Activated T-cell treated with anti-CD3 and anti-CD28 coated beads for 1 hour (primary cell): Measurements from ENCODE around the gene H1-8.
"Not testable (repeated sequence)": the region's sequence is repeated elsewhere in the genome, so short reads cannot be mapped to it uniquely, and the experiment has no call there.

Source experiments
- DNase-seq: peaks from one replicate; pipeline ENCODE4 v3.0.0-alpha.2; 2020; ENCODE audit warnings: low read depth

The H1-8 gene, protein sequence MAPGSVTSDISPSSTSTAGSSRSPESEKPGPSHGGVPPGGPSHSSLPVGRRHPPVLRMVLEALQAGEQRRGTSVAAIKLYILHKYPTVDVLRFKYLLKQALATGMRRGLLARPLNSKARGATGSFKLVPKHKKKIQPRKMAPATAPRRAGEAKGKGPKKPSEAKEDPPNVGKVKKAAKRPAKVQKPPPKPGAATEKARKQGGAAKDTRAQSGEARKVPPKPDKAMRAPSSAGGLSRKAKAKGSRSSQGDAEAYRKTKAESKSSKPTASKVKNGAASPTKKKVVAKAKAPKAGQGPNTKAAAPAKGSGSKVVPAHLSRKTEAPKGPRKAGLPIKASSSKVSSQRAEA

DNA sequence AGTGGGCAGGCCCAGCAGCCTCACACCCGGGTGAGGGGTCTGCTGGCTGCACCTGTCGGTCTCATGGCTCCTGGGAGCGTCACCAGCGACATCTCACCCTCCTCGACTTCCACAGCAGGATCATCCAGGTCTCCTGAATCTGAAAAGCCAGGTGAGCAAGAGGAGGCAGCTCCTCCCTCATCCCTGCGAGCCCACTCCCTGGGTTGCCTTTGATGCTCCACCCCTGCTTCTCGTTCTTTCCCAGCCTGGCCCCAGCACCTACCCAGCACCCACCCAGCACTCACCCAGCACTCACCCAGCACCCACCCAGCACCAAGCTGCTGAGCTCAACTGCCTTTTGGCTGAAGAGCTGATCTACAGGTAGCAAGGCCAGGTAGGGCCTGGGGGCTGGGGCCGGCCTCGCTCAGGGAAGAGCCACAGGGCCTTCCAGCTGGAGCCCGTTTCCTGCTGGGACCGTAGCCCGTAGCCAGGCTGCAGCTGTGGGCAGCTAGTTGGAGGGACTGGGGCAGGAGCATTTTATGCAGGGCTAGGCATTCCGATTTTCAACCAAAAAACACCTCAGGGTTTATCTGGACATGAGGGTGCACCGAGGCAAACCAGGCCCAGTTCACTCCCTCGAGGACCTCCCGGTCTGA, at the start of gene H1-8:
Gene H1-8 (plus strand): TSS at position 20 of the 635 bp plus-strand sequence. CDS start 44 bp downstream, at position 64.
- no peak for DNase-seq

DNA sequence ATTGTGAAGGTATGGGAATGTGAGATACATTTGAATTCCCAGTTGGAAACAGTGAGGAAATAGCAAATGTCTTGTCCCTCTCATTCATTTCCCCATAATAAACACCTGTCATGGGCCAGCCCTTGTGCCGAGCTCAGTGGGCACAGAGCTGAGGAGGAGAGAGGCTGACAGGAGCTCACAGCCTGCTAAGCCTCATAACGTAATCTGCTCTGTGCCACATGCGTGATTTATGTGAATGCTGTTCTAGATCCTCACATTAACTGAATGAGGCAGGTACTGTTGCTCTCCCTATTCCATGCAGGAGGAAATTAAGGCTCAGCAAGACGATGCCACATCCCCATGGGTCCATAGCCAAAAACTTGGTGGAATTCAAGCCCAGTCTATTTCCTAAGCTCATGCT, 49.8 kb upstream of the H1-8 start:
- no peak for DNase-seq

DNA sequence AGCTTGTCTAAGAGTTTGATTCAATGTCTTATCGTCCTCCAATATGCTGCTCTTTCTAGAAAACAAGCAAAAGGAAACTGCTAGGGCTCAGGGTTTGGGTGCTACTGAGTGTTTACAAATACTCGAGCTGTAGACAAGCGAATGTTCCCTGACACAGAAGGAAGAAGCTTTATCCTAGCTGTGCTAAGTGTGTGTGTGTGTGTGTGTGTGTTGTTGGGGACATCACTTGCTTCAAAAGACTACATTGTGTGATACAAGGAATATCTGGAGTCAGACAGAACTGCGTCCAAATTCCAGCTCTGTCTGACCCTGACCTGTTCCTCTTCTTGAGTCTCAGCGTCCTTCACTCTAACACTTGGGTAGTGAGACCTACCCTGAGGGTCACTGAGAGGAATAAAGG, 48.5 kb upstream of the H1-8 start:
- not testable (repeated sequence) for DNase-seq

DNA sequence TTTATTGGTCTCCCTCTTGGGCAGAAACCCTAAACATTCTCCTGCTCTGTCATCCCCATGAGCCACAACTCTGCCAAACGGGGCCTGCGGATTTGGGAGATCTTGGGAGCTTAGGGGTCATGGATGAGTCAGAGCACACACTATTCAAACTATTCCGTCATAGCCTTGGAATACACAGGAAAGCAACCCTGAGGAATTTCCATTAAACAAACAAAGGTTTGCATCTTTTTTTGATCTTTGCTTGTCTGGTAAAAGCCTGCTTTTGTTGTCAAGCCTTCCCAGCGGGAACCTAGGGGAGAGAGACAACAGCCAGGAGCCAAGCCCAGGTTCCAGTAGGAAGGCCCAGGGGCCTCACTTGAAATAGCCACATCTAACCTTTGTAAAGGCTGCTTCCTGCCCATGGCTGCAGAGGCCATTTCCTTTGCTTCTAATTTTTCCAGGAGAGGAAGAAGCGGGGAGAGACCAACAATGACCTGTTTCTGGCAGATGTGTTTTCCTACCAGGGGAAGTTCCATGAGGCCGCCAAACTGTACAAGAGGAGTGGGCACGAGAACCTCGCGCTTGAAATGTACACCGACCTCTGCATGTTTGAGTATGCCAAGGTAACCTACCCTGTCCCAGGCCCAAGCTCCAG, 47.9 kb upstream of the H1-8 start:
- DNase-seq, result not testable (repeated sequence)

DNA sequence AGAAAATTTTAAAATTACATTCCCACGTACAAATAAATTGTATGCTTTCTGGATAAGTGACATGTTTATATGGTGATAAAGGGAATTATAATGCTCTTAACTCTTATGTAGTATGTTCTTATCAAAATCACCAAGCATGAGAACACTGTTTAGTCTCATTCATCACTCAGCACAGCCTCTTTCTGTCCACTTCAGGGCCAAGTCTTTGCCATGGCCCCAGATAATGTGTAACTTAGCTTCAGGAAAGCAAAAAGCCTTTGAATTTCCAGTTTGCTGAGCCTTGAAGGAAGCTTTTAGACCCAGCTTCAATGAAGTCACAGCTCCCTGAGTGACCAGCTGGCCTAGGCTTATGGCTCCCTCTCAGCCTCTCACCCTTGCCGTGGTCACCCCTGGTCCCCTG, 45.1 kb upstream of the H1-8 start:
- DNase-seq, result not testable (repeated sequence)

DNA sequence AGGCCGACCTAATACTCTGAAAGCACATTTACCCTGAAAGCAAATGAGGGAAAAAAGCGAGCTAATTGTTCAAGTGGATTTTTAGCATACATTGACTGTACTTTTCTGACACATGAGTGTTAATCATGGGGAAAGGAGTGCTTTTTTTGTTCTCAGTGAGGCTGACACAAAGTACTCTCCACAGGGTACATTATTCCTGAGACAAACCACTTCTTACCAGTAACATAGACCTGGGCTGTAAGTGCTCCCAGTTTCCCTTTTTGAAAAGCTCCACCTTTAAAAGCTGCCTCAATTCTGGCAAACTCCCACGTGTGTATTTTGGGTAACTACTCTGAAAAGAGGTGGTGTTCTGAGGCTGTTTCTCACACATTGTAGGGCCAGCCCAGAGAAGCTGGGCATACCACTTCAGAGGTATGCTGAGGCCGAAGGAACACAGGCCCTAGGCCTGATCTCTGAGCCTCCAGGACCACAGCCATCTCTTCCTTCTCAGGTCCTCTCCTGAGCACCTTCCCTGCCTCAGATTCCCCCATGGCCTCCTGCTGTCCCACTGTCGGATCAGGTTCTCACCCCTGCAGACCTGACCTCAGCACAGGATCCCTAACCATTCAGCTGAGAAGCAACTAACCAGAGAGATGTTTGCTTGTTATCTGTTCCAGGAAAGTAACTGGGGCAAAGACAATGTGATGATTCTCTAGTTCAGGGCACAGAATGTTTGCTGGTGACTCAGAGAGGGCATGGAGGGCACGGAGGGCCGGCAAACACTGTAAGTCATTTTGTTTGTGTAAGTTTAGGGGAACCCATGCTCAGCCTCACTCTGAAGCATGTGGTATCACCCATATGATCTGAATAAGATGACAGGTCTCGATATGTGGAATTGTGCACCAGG, 44.1 kb upstream of the H1-8 start:
- not testable (repeated sequence) for DNase-seq

DNA sequence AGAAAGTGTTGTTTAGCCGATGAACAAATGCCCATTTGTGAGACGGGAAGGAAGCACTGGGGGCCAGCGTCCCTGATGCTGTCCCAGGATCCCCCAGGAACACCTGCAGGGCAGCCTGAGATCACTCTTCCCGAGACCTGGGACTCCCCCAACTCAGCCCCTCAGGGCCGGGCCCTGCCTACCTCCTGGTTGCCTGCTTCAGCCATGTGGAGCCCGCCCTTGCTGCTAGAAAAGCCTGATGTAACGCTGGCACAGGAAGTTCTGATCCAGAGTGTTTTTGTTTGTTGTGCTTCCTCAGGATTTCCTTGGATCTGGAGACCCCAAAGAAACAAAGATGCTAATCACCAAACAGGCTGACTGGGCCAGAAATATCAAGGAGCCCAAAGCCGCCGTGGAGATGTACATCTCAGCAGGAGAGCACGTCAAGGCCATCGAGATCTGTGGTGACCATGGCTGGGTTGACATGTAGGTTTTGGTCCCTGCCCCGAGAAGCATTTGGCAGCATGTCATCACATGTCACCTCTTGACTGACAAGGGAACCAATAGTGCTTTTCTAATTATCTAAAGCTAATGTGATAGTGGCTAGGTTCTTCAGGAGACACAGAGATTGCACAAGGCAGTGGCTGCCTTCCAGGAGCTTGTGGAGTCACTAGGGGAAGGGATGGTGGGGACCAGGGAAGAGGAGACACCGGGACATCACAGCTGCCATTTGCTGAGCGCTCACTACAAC, 43.2 kb upstream of the H1-8 start:
- not testable (repeated sequence) for DNase-seq

DNA sequence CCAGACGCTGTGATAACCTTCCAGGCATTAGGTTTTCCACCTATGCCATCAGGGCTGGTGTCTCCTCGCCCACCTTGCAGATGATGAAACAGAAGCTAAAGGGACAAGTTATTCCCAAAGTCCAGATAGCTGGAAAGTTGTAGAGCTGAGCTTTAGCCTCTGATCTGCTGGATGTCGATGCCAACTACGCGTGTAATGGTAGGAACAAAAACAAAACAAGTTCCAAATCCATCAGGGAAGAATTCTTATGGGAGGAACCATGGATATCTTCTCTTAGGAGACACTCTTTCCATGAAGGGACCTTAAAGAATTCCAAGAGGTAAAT, 42.7 kb upstream of the H1-8 start:
- DNase-seq, result no peak

DNA sequence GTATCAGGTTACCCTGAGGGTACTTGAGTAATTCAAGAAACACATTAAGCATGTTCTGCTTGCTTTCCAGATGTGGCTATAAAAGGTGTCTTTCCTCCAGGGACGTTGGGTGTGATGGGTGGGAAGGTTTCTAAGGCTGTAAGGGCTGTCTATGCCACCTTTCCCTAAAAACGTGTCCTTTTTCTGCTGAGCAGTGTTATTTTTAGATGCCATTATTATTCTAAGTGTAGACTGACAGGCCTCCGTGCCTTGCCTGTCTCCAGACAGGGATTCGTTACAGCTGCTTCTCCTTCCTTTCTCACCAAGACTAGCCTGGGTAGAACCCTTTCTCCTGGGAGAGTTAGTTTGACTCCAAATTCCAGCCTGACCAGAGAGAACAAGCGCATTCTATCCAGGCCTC, 41.3 kb upstream of the H1-8 start:
- DNase-seq, result no peak

DNA sequence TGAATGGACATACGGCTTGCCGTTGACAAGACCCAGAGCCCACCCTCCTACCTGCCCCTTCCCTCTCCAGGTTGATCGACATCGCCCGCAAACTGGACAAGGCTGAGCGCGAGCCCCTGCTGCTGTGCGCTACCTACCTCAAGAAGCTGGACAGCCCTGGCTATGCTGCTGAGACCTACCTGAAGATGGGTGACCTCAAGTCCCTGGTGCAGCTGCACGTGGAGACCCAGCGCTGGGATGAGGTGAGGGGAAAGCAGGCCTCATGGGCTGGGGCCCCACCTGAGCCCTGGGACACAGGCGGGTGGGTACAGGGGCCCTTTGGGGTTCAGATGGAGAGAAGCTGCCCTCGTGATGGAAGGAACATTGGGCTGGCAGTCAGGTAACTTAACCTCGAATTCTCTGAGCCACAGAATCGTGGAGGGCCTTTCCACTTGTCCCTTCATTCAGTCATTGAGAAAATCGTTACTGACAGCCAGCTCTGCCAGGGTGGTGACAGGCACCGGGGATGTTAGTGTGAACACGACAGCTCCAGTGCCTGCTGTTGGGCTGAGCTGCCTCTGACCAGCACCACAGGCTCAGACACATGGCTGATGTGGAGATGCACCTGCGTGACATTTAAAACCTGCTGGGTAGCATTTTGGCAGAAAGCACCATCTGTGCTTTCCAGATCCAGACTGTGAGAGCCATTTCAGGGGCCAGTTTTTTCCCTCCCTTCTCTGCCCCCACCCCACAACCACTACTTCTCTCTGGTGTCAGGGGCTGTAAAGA, 40.1 kb upstream of the H1-8 start:
- DNase-seq, result no peak

DNA sequence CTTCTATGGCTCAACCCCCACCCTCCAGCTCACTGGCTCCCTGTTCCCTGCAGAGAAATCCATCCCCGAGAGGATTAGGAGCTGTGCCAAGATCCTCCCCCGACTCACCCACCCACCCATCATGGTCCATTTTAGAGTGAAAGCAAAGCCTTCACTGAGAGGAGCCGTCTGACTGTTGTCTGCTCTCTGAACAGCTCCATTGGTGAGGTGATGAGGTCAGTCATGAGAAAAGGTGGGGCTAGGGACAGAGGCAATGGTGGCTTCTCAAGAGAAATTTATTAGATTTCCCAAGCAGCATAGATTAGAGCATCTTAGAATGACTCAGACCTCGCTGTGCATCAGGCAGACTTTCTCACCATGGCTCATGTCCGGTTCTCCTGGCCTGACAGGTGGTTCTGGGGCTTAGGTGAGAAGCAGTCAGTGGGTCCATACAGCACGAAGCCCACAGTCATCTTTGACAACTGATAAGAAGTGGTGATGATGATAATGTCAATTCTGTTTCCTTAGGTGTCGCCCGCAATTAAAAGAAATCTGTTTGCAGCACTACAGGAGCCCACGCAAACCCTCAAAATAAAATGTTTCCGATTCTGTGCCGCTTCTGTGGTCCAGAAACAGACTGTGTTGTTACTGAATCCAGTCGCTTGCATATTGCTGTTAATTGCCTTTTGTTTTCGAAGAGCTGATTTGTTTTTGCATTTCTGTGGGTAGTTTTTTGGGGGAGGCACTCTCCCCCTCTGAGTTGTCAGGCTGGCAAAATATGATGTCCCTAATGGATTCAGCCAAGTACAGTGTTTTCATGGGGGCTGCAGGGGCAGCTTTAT, 39.3 kb upstream of the H1-8 start:
- DNase-seq, result no peak

DNA sequence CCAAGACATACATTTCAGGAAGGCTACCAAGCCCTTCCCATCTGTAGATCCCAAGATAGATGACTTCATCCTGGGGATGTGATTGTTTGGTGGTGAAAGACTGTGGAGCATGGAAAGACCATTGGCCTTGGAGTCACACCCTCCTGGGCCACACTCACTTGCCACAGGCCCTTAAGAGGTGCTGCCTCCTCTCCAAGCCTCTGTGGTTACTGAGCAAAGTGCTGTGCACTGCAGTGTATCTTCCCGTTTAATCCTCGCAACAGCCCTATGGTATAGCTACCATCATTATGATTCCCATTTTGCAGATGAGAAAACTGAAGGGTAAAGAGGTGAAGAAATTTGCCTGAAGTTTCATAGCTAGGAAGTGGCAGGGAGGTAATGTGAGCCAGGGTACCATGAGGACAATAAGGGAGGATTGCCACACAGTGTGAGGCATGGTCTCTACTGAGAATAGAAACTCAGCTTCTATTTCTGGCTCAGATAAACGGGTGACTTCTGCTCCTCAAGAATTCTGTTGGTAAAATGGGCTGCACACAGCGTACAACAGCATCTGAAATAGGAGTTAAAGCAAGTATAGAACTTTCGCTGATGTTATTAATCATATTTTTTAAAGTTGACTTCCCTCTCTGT, 38.4 kb upstream of the H1-8 start:
- DNase-seq, result no peak

DNA sequence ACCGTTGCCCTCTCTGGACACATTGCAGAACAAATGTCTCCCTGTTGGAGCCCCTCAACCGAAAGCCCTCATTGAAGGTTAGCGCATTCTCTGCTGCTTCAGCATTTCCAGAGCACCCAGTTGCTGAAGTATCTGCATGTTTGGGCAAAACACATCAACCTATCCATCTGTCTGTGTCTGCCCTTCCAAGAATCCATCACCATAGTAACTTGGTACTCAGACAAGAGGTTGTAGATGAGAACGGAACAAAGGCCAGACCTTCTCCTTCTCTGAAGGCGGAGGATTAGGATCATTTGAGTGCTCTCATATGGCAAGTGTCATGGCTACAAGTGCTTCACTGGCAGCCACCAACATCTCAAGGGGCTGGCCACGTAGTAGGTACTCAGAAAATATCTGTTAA, 37.6 kb upstream of the H1-8 start:
- no peak for DNase-seq

DNA sequence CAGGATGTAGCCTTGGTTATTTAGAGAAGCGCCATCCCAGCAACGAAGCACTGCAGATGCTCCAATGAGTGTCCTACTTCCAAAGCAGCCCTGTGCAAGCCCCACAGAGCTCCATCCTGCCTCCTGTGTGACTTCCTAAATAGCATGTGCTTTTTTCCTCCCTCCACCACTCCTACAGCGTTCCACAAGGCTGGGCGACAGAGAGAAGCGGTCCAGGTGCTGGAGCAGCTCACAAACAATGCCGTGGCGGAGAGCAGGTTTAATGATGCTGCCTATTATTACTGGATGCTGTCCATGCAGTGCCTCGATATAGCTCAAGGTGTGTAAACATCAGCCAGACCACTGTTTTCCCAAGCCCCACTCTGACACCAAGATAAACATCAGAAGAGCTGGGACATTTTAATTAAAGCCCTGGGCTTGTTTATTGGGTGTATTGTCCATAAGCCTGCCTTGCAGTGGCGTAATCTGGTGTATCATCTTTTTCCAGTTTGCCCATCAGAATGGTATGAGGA, 36.7 kb upstream of the H1-8 start:
- DNase-seq, result no peak

DNA sequence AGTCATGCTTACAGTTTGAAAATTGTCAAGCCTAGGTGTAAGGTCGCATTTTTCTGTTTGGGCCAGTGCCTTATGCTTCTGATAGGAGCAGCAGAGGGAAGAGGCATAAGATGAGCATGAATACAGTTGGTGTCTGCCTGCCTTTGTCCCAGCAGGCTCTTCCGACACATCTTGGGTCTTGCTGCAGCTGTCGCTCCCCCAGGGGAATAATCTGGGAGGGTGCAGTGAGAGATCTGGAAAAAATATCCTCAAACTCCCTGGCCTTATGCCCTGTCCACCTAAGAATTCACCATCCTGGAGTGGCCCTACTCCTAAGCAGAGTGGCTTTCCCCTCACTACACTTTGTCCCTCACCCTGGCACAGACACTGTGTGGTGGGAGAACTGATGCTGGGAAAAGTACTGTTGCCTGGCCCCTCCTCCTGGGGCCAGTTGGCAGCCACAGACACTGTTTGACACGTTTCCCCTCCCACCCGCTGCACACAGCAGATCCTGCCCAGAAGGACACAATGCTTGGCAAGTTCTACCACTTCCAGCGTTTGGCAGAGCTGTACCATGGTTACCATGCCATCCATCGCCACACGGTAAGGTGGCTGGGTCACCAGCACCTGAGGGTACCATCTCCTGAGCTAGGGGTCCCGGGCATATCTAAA, 35.7 kb upstream of the H1-8 start:
- no peak for DNase-seq

DNA sequence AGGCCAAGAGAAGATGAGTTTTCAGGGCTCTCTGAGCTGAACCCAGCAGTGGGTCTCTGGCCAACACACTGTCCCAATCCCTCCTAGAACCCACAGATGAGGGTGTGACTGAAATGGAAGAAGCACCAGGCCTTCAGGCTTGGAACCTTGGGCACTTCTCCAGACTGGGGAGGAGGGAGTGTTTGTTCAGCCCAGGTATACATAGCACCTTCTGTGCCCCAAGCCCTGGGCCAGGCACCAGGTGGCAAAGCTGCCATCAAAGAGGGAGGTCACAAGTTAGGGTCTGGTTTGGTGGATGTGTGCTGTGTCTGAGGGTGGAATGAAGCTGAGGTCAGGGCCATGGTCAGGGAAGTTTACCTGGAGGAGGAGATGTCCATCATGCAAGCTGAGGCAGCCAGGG, 30.4 kb upstream of the H1-8 start:
- DNase-seq, result no peak

DNA sequence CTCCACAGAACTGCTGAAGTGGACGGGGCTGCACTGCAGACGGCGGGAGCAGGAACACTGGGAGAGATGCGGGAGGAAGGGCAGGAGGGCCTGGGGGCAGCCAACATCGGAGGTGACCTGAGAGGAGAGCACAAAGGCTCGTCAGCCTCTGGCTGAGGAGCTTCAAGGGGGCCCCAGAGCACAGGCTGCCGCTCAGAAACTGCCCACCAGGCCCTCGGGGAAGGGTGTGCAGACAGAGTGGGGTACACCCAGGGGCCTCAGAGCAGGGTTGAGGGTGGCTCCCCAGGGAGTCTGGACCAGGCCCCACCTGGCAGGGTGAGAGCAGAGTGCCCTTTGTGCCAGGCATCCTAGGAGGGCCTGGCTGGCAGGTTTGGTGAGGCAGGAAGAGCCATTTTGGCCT, 29.3 kb upstream of the H1-8 start:
- no peak for DNase-seq

DNA sequence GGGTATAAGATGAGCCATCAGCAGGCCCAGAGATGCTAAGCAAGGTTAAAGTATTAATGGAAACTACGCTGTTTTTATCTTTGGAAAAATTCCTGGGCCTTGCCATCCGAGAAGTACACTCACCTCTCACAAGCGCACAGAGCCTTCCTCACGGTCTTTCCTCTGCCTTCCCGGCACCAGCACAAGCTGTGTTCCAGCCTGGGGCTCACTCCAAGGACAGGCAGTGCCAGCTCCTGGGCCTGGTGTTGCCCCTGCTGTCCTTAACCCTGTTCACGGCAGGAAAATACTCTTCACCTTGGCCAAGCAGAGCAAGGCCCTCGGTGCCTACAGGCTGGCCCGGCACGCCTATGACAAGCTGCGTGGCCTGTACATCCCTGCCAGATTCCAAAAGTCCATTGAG, 28.9 kb upstream of the H1-8 start:
- no peak for DNase-seq

DNA sequence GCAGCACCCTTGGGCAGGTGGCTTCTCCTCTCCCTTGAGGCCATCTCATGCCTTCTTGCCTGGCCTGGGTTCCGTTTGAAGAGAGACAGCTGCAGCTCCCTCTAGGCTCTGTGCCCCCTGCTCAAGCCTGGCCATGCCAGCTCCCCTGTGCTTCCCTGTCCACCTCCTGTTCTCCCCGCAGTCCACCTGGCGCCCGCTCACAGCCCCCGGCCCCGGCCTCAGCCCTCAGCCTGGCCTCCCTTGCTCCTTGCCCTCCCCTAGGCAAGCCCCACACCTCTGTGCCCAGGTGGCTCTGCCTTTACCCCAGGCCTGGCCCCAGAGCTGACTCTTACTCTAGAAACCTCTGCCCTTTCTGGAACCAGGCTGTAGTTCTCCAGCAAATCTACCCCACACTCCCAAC, 28.4 kb upstream of the H1-8 start:
- DNase-seq, result no peak
